ENCODE results near the gene TRPM1.
A peak's percentile ranks its signal among the peaks of the same experiment; 100 is the strongest.

TRPM1 gene

DNA sequence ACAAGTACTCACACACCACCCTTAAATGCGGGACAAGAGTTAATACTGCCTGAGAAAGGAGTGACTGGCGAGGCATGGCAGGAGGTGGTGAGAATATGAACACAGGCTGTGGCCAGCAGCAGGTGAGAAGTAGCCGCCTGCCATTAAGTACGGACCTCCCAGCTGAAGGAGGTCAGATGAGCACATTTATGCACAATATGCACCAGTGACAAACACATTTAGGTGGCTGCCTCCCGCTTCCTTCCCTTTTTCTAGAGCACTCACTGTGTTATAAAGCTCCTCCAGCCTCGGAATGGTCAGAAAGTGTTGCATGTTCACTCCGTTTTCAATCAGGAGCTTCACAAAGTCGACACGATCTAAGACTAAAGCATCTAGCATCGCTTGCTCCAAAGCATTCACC, 52.4 kb downstream of the TRPM1 start:
- no peak for DNase-seq (ENCODE audit: low spot score)

DNA sequence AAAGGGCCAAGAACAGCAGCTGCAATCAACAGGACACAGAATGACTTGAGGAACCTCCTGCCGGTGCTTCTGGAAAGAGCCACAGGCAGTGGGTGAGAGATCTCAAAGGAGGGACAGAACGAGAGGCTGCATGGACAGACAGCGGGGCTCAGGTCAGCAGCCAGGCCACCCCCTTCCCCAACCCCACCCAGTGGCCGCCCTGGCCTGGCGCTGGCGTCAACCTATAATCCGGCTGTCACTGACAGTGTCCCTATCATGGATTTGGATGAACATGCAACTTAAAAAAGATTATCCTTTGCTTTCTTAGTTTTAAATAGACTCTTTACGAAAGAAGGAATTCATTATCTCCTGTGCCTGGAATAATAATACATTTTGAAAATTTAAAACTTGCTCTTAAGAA, 54.1 kb downstream of the TRPM1 start:
- no peak for DNase-seq (ENCODE audit: low spot score)

DNA sequence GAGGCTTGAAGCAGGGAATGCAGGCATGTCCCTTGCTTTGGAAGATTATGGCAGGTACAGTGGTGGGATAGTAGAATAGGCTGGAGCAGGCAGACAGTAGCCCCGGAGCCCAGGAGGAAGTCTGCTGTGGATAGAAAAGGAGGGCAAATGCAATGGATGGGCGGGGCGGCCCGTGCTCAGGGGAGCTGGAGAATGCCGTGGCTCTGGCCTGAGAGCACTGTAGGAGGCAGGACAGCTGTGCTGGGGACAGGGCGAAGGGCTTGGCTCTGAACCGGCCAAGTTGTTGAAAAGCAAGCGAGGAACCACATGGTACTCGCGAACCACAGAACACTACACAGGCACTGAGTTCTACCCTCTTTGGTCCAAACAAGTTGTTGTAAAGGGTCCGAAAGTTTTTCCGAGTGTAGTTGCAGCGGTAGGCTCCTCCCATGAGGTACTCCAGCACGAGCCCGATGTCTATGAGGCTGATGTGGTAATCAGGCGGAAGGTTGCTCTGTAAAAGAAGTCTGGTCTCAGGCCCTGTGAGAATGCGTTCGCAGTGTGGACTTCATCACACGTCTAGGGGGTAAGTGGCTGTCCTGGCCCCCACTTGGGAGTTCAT, 54.7 kb downstream of the TRPM1 start:
- DNase-seq (ENCODE audit: low spot score) = no peak

DNA sequence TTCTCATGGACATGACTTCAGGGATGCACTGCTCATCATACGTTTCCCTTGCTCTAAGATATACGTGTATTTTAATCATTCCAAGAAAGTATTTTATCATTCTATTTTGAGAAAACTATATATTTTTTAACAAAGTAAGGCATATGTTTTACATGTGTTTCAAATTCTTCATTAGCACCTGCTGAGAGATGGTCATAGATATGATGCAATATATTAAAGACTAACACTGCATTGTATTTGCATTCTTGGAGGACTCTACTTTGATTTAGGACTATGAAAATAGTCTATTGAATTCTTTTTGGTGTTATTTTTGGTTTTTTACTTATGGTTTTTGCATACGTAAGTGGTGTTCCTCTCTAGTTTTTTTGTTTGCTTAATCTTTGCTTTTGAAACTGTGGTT, 55.9 kb downstream of the TRPM1 start:
- DNase-seq (ENCODE audit: low spot score) = no peak

DNA sequence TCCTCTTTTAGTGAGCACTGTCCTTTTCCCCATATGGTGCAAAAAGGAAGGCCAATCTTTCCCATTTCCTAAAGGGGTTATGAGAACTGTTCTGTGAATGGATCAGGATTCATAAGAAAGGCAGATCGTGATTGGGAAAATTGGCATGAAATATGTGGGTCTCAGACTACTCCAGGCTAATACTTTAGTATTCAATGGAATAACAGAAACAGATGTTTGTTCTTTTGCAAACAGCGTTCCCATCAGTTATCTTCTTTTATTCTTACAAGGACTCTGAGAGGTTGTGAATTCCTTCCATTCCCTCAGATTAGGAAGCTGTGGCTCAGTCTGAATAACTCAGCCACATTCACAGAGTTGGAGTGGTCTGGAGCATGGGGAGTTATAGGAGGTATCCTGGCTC, 58.8 kb downstream of the TRPM1 start:
- DNase-seq (ENCODE audit: low spot score) = peak; percentile 21

DNA sequence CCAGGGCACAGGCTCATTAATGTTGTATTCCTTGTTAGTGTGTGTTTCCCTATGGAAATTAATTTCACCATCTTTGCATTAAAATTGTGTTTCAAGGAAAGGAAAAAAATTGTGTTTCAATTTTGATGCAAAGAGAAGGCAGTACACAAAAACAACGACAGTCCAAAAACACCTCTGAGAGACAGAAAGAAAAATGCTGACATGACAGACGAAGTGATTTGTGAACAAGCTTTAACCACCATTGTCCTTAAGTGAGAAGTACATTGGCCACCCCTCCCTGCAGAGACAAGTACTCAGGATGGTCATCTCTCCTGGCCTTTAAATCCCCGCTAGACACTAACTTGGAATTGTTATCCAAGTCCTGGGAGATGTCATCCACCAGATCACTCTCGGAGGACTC, 59.9 kb downstream of the TRPM1 start:
- no peak for DNase-seq (ENCODE audit: low spot score)

DNA sequence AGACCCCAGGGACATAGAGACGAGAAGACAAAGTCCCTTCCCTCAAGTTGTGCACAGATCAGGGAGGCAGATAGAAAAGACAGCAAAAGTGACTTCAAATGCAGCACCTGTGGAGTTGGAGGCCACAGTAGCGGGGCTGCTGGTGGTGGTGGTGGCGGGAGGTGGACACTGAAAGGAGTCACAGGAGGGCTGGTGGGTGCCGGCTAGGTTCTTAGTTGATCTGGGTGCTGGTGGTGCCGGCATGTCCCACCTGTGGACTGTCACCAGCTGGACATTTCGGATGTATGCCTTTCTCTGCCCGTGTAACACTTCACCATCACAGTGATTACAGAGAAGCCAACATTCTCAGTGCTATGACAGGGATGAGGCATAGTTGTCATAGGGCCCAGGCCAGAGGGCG, 60.9 kb downstream of the TRPM1 start:
- no peak for DNase-seq (ENCODE audit: low spot score)

DNA sequence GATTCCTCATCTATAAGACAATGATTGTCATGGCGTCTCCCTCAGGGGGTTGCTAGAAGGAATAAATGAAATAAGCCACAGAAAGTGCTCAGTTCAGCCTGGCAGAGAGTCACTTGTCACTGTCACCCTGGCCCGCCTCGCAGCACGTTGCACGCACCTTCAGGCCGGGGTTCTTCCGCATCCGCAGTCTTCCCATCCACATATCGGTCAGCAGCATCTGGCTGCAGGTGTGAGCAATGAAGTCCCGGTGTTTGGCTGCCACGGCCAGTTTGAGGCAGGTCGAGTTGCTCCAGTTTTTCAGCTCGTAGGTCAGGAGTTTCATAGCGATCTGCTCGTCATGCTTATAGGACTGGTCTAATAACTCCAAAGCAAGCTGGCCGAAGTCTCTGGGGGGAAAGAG, 61.6 kb downstream of the TRPM1 start:
- no peak for DNase-seq (ENCODE audit: low spot score)

DNA sequence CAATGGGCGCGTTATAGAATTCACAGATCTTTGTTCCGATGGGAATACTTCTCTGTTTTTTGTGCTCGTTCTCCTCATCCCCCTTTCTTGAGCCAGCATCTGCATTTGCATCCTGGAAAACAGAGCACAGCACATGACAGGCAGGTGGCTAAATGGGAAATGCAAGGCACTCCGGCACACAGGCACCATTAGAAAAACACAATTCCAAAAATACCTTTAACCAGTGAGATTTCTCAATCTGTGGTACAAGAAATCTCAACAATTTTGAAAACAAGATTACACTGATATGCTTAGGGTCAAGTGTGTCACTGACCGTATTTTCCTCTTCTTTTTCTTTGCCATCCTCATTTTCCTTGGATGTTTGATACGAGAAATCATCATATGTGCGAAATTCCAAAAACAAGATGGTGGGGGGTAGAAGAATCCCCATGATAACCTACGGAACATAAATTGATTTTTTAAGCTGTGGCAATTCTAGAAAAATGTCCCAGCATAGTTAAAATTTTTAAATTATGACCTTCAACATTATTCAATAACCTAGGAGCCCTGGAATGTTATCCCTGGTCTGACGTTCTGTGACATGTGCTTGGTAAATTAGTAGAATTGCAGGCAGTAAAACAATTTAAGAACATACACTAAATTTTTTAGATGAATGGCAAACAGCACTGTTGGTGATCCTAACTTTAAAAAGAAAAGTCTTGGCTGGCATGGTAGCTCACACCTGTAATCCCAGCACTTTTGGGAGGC, 63.6 kb downstream of the TRPM1 start:
- no peak for DNase-seq (ENCODE audit: low spot score)

DNA sequence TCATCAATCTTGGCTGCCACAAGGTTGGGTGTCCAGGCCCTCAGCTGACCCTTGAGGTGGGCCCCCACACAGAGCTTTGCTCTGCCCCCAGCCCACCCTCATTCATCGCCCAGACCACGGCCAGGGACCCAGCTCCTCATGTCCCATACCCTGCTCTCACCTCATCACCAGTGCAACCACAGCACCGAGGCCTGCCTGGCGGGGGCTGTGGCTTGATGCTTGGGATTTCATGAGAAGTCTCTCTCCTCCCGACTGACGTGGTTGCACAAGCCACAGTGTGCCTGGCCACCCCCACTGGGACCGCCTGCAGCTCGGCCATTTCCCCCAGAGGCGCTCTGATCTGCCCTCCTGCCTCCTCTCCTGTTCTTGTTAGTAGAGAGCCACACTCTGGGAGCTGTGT, 64.7 kb downstream of the TRPM1 start:
- DNase-seq (ENCODE audit: low spot score) = no peak

DNA sequence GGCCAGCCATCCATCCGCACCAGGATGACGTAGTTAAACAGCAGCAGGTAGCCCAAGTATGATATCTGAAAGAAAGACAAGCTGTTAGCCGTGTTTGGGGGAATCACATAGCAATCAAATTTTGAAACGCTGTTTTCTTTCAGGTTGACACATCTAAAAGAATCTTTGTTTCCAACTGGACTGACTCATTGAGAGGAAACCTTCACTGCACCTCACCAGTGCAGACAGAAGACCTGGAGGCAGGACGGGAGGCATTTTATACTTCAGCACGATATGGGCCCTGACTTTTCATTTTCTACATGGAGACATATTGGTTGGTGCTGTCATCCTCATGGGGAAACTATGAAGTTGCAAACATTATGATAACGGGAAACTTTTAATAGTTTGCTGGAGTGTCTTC, 65.9 kb downstream of the TRPM1 start:
- DNase-seq (ENCODE audit: low spot score) = no peak

DNA sequence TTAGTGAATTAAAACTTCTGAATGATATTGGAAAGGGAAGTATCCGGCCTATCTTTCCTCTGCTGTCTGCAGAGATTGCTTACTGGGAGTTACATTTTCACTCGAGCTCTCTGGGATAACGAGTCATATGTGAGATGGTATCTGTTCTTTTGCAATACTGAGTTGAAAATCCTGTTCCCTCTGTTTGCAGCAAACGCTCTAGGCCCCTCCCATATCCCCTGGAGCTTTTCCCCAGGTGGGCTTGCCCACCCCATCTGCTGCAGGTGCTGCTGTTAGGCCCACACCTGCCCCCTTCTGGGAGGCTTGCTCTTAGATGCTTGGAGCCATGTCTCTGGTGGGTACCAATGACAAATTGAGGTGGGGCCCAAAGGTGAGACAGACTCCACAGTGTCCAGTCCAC, 67.4 kb downstream of the TRPM1 start:
- peak; percentile 61 for DNase-seq (ENCODE audit: low spot score)

DNA sequence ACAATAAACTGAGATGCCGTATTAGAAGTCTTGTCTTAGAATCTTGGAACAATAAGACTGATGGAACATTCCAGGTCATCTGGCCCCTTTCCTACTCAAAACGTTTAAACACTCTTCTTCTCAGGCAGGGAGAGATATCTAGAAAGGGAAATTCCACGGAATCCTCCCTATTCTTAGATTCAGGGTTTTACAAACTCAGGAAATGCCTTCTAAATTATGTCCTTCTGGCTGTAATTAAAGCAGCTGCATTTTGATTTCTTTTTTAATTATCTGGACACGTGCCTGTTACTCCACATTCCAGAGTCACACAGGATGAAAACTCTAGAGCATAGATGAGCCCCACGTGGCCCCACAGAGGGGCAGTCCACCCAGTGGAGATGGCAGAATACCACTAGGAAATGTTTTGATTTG, 68.6 kb downstream of the TRPM1 start:
- DNase-seq (ENCODE audit: low spot score) = peak; percentile 66

DNA sequence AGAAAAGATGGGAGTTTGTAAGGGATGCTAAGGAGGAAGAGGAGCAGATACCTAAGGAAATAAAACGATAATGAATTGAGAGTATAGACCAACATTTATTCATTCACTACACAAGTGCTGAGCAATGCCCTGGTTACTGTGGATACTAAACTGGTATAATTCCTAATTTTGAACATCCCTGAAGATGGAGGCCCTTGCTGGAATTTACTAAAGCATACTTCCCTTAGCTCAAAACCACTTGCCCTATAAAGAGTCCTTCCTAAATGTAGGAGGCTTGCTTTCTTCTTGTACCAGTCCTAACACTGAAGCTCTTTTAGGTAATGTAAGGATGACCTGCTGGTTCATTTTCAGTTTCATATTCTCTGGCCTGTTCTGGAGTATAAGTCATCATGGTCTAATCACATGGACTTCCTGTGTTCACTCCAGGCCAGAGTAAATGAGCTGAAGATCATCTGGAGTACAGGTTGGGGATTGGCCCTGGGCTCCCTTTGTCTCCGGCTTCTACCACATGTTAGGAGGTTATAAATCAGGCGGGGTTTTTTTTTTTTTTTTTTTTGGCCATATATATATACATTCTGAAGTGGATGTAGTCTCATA, 70.0 kb downstream of the TRPM1 start:
- DNase-seq (ENCODE audit: low spot score) = no peak

DNA sequence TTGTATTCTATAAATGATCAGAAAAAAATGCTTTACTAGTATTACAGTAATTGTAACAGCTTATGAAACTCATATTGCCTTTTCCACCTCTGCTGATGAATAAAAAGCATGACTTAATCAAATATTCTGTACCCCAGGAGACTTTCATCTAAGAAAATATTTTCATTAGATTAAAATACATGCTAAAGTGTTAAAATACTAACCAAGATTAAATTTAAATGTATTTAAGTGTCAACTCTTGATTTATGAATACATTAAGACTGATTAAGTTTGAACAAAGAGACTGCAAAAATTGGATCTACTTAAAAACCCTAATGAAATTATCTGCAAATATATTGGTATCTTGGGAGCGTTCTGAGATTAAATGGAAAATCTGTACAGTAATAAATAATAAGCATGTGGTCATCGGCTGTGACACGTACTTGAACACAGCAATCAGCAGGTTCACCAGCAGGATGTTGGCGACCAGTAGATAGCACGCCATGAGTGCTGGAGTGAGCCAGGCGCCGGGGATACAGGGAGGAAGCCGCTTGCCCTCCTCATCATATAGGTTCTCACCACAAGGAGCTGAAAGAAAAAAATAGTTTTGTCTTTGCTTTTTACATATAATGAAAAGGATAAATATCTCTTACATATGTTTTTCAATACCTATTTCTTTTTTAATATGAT, 73.5 kb downstream of the TRPM1 start:
- no peak for DNase-seq (ENCODE audit: low spot score)

DNA sequence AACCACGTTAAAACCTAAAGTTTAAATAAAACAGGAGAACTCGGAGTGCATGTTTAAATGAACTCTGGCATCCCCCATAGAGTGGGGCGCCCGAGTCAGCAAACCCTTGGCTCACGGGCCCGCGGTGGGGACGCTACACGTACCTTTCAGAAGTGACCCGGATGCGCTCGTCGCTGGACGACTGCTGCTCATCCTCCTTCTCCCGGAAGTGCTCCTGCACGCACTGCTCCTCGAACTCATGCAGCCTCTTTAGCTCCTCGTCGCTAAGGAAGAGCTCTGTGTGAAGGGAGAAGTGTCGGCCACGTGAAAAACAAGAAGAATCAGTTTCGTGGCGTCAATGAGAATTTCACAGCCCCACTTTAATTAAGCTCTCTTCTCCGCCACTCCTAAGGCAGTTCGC, 75.5 kb downstream of the TRPM1 start:
- no peak for DNase-seq (ENCODE audit: low spot score)

DNA sequence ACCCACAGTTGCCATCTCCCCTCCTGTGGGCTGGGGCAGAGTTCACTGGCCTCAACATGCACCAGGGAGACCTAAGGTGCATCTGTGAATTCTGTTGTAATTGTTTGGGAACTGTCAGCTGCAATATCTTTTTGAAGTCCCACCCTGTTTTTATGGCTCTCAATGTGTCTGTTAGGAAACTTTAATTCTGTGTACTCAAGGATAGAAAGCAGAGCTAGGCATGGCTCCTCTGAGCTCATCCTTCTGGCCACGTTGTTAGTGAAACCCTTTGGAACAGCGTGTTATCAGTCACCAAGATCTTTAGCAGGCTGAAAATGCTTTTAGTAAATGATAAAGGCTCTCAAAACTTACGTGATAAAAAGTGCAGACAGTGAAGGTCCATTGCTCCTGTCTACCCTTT, 76.5 kb downstream of the TRPM1 start:
- peak; percentile 18 for DNase-seq (ENCODE audit: low spot score)

DNA sequence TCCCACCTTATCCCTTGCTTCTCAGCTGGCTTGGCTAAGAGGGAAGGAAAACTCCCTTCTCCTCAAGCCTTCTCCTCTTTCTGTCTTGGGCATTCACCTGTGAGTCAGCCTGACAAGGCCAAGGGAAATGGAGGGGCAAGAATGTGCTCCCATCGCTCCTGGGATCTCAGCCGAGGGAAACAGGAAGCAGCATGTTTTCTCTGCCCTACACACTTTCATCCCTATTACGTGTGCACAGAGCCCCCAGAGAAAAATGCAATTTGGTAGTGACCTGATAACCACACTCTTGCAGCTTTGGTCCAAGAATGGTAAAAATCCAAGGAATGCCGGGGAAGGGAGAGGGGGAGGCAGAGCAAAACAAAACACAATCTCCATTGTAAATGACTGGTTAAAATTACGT, 77.2 kb downstream of the TRPM1 start:
- peak; percentile 90 for DNase-seq (ENCODE audit: low spot score)

DNA sequence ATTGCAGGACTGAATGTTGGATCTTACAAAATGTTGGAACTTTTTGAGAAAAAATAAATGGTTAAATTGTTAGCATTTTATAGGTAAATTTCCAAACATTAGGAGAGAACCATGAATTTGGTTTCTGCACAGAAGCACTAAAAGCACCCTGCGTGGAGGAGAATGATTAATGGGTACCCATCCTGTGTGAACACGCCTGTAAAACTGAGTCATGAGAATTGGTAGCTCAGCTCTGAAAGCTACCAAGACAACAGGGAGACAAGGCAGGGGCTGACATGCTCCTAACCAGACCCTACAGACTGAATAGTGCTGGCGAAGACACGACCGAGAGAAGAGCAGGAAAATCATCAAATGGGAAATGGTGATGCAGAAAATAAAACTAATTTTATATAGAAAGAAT, 77.7 kb downstream of the TRPM1 start:
- no peak for DNase-seq (ENCODE audit: low spot score)

DNA sequence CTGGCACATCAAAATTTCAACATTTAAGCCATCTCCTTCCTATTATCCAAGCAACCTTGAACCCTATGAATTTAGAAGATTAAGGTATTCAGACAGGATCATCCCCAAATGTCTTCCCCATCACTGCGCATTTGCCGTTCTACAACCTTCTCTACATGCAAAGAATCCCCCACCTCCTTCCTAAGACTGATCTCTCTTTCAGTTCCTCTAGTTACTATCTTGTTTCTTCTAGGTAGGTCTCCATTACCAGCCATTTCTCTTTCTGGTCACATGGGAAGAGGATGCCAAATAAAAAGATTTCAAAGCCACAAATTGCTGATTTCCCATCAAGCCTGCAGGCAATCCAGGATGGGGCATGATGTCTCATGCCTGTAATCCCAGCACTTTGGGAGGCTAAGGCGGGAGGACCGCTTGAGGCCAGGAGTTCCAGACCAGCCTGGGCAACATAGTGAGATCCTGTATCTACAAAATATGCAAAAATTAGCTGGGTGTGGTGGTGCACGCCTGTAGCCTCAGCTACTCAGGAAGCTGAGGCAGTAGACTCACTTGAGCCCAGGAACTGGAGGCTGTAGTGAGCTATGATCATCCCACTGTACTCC, 80.4 kb downstream of the TRPM1 start:
- no peak for DNase-seq (ENCODE audit: low spot score)

DNA sequence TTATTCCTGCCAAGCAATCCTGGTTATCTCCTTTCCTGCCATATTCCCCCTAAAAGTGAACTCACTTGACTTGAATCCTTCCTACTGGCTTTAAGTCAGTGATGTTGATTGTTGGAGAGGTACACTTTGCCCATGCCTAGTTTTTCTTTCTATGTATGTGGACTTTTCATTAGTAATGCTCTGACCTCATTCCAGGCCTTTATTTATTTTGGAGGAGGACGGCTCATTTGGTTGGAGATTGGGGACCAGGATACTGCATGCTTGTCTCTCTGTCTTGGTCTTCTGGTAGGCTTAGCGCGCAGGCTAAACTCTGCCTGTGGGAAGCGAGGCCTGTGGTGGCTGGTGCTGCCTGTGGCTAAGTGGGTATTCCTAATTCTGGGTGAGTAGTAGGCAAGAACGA, 81.0 kb downstream of the TRPM1 start:
- DNase-seq (ENCODE audit: low spot score) = no peak

DNA sequence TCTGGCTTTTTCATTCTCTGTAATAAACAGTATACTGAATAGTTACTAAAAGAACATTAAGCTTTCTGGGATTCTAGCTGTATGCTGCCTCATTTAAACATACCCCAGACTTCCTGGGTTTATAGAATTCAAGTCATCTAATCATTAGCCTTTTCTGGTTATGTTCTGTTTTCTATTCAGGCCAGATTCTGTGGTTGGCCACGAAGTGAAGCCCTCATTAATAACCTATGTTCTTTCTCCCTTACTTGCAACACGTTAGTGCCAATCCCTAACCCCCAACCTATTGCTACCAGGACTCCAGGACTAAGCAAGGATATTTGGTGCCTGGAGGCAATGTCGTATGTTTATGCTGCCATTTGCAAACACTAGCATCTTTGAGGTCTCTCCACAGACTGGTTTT, 81.5 kb downstream of the TRPM1 start:
- no peak for DNase-seq (ENCODE audit: low spot score)

DNA sequence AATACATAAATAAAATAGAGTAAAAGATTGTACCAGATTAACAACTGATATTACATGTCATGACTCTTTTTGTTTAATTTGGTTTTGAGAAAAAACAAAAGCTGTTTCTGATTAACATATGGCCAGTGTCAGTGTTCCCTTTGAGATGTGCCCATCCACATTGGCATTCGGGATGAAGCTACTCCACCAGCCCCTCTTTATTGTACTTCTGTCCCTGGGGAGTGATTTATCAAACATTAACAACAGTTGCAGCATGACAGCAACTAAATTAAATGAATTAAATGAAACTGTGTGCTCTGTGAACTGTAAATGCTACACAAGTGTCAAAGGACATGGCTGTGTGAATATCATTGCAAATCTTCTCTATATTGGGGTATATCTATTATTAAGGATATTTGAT, 84.2 kb downstream of the TRPM1 start:
- DNase-seq (ENCODE audit: low spot score) = no peak

All from GM03348 (cell line).